Nephron progenitor cell (in vitro differentiated cells): Measurements from ENCODE around the gene SYN1.

Source experiments
- DNase-seq: peaks from one replicate; pipeline ENCODE4 v3.0.0; 2021
- H3K27ac Mint-ChIP-seq: 2 replicates; pipeline ENCODE4 v1.8.0; 2021; ENCODE audit warnings: mild to moderate bottlenecking, moderate library complexity, mixed read lengths
- H3K27me3 Mint-ChIP-seq: 2 replicates; pipeline ENCODE4 v1.8.0; 2021; ENCODE audit warnings: mild to moderate bottlenecking, low read depth, mixed read lengths; ENCODE audit not compliant: poor library complexity
- H3K36me3 Mint-ChIP-seq: 2 replicates; pipeline ENCODE4 v1.8.0; 2021; ENCODE audit warnings: low read depth, mixed read lengths
- H3K4me1 Mint-ChIP-seq: 2 replicates; pipeline ENCODE4 v1.8.0; 2021; ENCODE audit warnings: mixed read lengths
- H3K4me3 Mint-ChIP-seq: 2 replicates; pipeline ENCODE4 v1.8.0; 2021; ENCODE audit warnings: mild to moderate bottlenecking, moderate library complexity, mixed read lengths
- H3K9me3 Mint-ChIP-seq: 2 replicates; pipeline ENCODE4 v1.8.0; 2021; ENCODE audit warnings: mild to moderate bottlenecking, moderate library complexity, mixed read lengths
- CTCF ChIP-seq: fragments of 200-600 bp; sonication (generic); IDR thresholded peaks from 2 replicates; pipeline ENCODE4 v1.5.0; 2021; ENCODE audit warnings: antibody characterized with exemption

SYN1 gene

GRCh38 chrX:47620303-47620685 lies 637 bp upstream of the SYN1 start:
- Mint-ChIP-seq H3K27me3 (peaks cover 58% of the 10 kb centered on the region), H3K4me3 (no peak overlapping the region), H3K4me1 (peaks cover 9% of the 10 kb centered on the region), H3K36me3 (no peaks in the 10 kb centered on the region), H3K9me3 (peaks cover 77% of the 10 kb centered on the region), H3K27ac (no peak overlapping the region)
- no peak for TF ChIP-seq CTCF
- no peak for DNase-seq

GRCh38 chrX:47618923-47619485 lies 653 bp downstream of the SYN1 start:
- Mint-ChIP-seq H3K27me3 (peaks cover 55% of the 10 kb centered on the region), H3K27ac (no peak overlapping the region), H3K36me3 (no peaks in the 10 kb centered on the region), H3K9me3 (peaks cover 76% of the 10 kb centered on the region), H3K4me1 (peaks cover 7% of the 10 kb centered on the region), H3K4me3 (no peak overlapping the region)
- TF ChIP-seq CTCF = no peak
- DNase-seq = no peak

GRCh38 chrX:47614618-47615017 lies 5.0 kb downstream of the SYN1 start:
- H3K27ac Mint-ChIP-seq = no peak overlapping the region

GRCh38 chrX:47613082-47613481 lies 6.6 kb downstream of the SYN1 start:
- H3K4me3 Mint-ChIP-seq = no peak overlapping the region
- H3K27me3 Mint-ChIP-seq = peaks cover 17% of the 10 kb centered on the region
- peaks cover 10% of the 10 kb centered on the region for H3K4me1 Mint-ChIP-seq
- no peak for TF ChIP-seq CTCF
- peaks cover 64% of the 10 kb centered on the region for H3K9me3 Mint-ChIP-seq
- no peak overlapping the region for H3K27ac Mint-ChIP-seq
- no peak for DNase-seq
- no peaks in the 10 kb centered on the region for H3K36me3 Mint-ChIP-seq

More at GRCh38 chrX:47614618-47615017, 5.0 kb downstream of the SYN1 start:
- TF ChIP-seq CTCF = no peak
- no peaks in the 10 kb centered on the region for H3K36me3 Mint-ChIP-seq
- DNase-seq = no peak
- peaks cover 60% of the 10 kb centered on the region for H3K9me3 Mint-ChIP-seq
- H3K27me3 Mint-ChIP-seq = peaks cover 27% of the 10 kb centered on the region
- H3K4me3 Mint-ChIP-seq = no peak overlapping the region
- no peaks in the 10 kb centered on the region for H3K4me1 Mint-ChIP-seq

GRCh38 chrX:47612418-47612817 lies 7.2 kb downstream of the SYN1 start:
- H3K36me3 Mint-ChIP-seq = no peaks in the 10 kb centered on the region
- H3K27me3 Mint-ChIP-seq = peaks cover 12% of the 10 kb centered on the region
- H3K27ac Mint-ChIP-seq = no peak overlapping the region
- no peak for TF ChIP-seq CTCF
- no peak overlapping the region for H3K4me3 Mint-ChIP-seq
- H3K9me3 Mint-ChIP-seq = peaks cover 64% of the 10 kb centered on the region
- peaks cover 11% of the 10 kb centered on the region for H3K4me1 Mint-ChIP-seq
- no peak for DNase-seq

GRCh38 chrX:47611926-47612325 lies 7.7 kb downstream of the SYN1 start:
- no peak for TF ChIP-seq CTCF
- no peak for DNase-seq

More at GRCh38 chrX:47611926-47612325, 7.7 kb downstream of the SYN1 start:
- Mint-ChIP-seq H3K27me3 (peaks cover 12% of the 10 kb centered on the region), H3K9me3 (peaks cover 65% of the 10 kb centered on the region), H3K36me3 (no peaks in the 10 kb centered on the region), H3K4me3 (no peak overlapping the region), H3K4me1 (peaks cover 11% of the 10 kb centered on the region), H3K27ac (no peak overlapping the region)
